Erythroblast (primary cell): ENCODE data around the gene TF.

Source experiments
- GATA1 ChIP-seq: IDR thresholded peaks from 2 replicates; pipeline ENCODE4 v1.6.1; 2011; ENCODE audit warnings: low read depth, mild to moderate bottlenecking, control low read depth, low read length, moderate library complexity
- POLR2A ChIP-seq: IDR thresholded peaks from 2 replicates; pipeline ENCODE4 v1.6.1; 2011; ENCODE audit warnings: mild to moderate bottlenecking, low read length

DNA sequence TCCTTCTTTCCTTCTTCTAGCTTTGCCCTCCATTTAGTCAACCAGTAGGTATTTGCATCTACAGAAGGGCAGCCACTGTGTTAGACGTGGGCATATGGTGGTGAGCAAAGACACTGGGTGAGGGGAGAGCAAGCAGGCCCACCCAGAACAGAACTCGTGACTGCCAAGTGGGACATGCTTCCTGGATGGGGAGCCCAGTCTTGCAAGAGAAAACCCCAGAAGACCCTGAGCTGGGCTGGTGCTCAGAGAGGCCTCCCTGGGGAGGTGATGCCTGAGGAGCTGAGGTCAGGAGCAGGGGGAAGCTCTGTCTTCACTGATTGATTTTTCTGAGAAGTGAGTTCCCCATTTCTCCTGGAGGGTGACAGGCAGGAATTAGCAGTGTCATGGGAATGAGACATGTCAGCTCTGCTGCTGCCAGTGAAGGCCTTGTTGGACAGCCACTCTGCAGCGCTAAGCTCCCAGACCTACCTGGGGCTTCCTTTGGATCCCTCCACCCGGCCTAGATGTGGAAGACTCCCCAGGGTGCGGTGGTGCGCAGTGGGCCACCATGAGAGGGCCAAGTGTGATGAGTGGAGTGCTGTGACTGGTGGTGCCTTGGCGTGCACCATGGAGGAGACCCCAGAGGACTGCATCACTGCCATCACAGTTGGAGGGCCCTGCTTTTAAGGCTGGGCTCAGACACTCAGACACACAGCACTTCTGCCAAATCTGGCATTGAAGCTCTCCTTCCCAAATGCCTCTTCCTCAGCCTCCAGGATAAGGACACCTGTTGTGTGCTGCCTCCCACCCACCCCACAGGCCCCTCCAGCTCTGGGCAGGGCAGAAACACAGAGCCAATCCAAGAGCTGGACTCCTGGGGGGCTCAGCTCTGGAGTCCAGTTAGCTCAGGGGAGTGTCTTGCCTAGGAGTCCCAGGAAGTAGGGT, 44.5 kb upstream of the TF start:
- TF ChIP-seq POLR2A (no peak), GATA1 (no peak)
